Type B pancreatic cell (in vitro differentiated cells): ENCODE data around the gene ZDHHC24. TPM values are rescaled to one million over a fixed set of nuclear protein-coding genes. Genes with fewer than 3 reads are reported as not detected.

Experiments
- DNase-seq: peaks from one replicate; pipeline ENCODE4 v3.0.0; 2021; ENCODE audit warnings: mixed read lengths; ENCODE audit not compliant: unreplicated experiment; ENCODE audit errors: extremely low spot score
- H3K27ac Mint-ChIP-seq: 2 replicates; pipeline ENCODE4 v1.8.0; 2021; ENCODE audit warnings: mild to moderate bottlenecking, mixed read lengths
- H3K27me3 Mint-ChIP-seq: 2 replicates; pipeline ENCODE4 v1.8.0; 2021; ENCODE audit warnings: mixed read lengths
- H3K36me3 Mint-ChIP-seq: 2 replicates; pipeline ENCODE4 v1.8.0; 2021; ENCODE audit warnings: mixed read lengths
- H3K4me1 Mint-ChIP-seq: one replicate; pipeline ENCODE4 v1.8.0; 2021; ENCODE audit warnings: mixed read lengths; ENCODE audit not compliant: unreplicated experiment
- H3K4me3 Mint-ChIP-seq: 2 replicates; pipeline ENCODE4 v1.8.0; 2021; ENCODE audit warnings: mild to moderate bottlenecking, mixed read lengths
- H3K9me3 Mint-ChIP-seq: 2 replicates; pipeline ENCODE4 v1.8.0; 2021; ENCODE audit warnings: mixed read lengths
- long read RNA-seq: library from polyadenylated mRNA; unstranded; transcript quantifications from one replicate; pipeline ENCODE4 v2.0.0, GENCODE V29; 2020
- total RNA-seq: library from RNA; stranded (reverse); gene quantifications from 2 replicates; pipeline ENCODE4 v1.2.1, GENCODE V29; 2021; ENCODE audit warnings: low replicate concordance
- TF ChIP-seq, protein P1 (sequence below): fragments of 200-600 bp; sonication (generic); conservative IDR thresholded peaks from 2 replicates; pipeline ENCODE4 v1.5.0; 2021; ENCODE audit warnings: antibody characterized with exemption, mild to moderate bottlenecking

The ZDHHC24 gene
- total RNA-seq, result 8.7 and 12.7 TPM in 2 replicates
- long read RNA-seq, partial matches to known transcripts, result 0 of 5 reads
- long read RNA-seq, other reads (novel, unspliced or antisense), result 5 of 5 reads

DNA sequence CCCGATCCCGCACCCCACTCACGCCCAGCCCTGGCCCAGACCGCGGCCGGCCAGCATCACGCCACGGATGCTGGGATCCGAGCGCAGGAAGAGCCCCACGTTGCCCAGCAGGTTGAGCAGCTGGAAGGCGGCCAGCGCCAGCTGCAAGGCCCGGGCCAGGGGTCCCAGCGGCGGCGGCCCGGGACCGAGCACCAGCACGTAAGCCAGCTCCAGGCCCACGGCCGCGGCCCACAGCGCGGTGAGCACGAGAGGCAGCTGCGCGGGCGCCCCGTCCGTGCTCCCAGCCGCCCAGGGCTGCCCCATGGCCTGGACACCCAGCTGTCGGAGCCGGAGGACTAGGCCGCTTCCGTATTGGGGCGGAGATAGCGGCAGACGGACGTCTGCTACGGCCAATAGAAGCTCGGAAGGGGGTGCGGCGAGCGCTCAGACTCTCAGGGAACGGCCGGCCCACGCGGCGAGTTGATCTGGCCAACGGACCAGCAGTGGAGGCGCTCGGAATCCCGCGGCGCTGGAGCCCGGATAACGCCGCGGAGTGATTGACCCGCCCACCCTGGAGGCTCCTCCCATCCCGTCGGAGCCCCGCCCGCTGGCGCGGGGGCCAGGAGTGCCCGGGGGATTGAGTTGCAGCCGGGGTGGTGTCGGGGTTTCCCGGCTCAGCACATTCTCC, at the start of gene ZDHHC24:
Gene ZDHHC24, minus strand, starts transcription at position 348 of the 667 bp plus-strand sequence. Its CDS starts 45 bp downstream, at position 303.
- peak; percentile 96 for DNase-seq
- peak within 1 kb of the TSS; percentile 14 for H3K27ac Mint-ChIP-seq
- peaks cover 9% of the 10 kb centered on the region for H3K27me3 Mint-ChIP-seq
- TF ChIP-seq, protein P1, sequence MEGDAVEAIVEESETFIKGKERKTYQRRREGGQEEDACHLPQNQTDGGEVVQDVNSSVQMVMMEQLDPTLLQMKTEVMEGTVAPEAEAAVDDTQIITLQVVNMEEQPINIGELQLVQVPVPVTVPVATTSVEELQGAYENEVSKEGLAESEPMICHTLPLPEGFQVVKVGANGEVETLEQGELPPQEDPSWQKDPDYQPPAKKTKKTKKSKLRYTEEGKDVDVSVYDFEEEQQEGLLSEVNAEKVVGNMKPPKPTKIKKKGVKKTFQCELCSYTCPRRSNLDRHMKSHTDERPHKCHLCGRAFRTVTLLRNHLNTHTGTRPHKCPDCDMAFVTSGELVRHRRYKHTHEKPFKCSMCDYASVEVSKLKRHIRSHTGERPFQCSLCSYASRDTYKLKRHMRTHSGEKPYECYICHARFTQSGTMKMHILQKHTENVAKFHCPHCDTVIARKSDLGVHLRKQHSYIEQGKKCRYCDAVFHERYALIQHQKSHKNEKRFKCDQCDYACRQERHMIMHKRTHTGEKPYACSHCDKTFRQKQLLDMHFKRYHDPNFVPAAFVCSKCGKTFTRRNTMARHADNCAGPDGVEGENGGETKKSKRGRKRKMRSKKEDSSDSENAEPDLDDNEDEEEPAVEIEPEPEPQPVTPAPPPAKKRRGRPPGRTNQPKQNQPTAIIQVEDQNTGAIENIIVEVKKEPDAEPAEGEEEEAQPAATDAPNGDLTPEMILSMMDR, result peak; percentile 16
- H3K36me3 Mint-ChIP-seq, result peaks cover 3% of the 10 kb centered on the region
- H3K9me3 Mint-ChIP-seq, result no peaks in the 10 kb centered on the region
- H3K4me1 Mint-ChIP-seq, result peaks cover 36% of the 10 kb centered on the region
- peak within 1 kb of the TSS; percentile 87 for H3K4me3 Mint-ChIP-seq

DNA sequence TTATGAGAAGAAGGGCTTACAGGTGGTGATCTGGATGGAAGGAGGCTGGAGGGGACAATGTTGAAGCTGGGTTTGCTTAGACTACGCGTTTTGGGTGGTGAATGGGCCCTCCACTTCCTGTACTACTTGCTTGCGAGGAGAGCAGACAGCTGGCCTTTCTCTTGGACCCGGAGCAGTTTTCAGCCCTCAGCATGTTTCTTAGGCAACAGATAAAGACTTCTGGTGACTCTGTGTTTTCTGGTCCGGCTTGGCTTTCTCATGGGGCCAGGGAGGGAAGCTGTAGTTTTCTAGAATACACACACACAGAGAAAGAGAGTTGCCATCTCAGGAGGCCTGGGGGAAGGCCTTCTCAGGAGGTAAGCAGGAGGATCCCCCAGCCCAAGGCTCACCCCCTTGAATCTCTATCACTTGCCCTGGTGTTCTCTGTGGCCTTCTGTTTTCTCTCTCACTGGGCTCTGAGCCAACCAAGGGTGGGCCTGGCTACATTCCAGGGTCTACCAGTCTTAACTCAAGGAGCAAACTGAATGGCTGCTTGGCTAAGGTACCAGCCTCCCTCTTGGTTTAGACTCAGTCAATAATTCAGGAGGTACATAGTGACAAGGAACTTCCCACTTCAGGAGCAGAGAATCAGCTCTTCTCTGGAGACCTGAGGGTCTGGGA, 49.5 kb upstream of the ZDHHC24 start:
- TF ChIP-seq, protein P1, result no peak
- no peak for DNase-seq
- Mint-ChIP-seq H3K4me3 (peak overlapping the region; percentile 77), H3K27me3 (no peaks in the 10 kb centered on the region), H3K9me3 (peaks cover 4% of the 10 kb centered on the region), H3K36me3 (no peaks in the 10 kb centered on the region), H3K4me1 (peaks cover 14% of the 10 kb centered on the region), H3K27ac (peak overlapping the region; percentile 37)

- H3K27me3 Mint-ChIP-seq, result no peaks in the 10 kb centered on the region
- TF ChIP-seq, protein P1, result no peak
- H3K27ac Mint-ChIP-seq, result peak overlapping the region; percentile 94
- peaks cover 4% of the 10 kb centered on the region for H3K9me3 Mint-ChIP-seq
- no peak for DNase-seq
- no peaks in the 10 kb centered on the region for H3K36me3 Mint-ChIP-seq
- peak overlapping the region; percentile 100 for H3K4me3 Mint-ChIP-seq
- peaks cover 13% of the 10 kb centered on the region for H3K4me1 Mint-ChIP-seq
Observed at GRCh38 chr11:66593650-66594049, 47.8 kb upstream of the ZDHHC24 start.

- H3K4me1 Mint-ChIP-seq, result peaks cover 13% of the 10 kb centered on the region
- no peaks in the 10 kb centered on the region for H3K36me3 Mint-ChIP-seq
- no peaks in the 10 kb centered on the region for H3K27me3 Mint-ChIP-seq
- peak overlapping the region; percentile 94 for H3K27ac Mint-ChIP-seq
- DNase-seq, result no peak
- TF ChIP-seq, protein P1, result no peak
- peaks cover 4% of the 10 kb centered on the region for H3K9me3 Mint-ChIP-seq
- H3K4me3 Mint-ChIP-seq, result peak overlapping the region; percentile 100
Observed at GRCh38 chr11:66593303-66593635, 47.4 kb upstream of the ZDHHC24 start.

- Mint-ChIP-seq H3K27ac (peak within 1 kb of the TSS; percentile 94), H3K36me3 (no peaks in the 10 kb centered on the region), H3K27me3 (no peaks in the 10 kb centered on the region), H3K4me3 (peak within 1 kb of the TSS; percentile 100), H3K4me1 (peaks cover 13% of the 10 kb centered on the region), H3K9me3 (peaks cover 4% of the 10 kb centered on the region)
- peak; percentile 98 for DNase-seq
- TF ChIP-seq, protein P1, result peak; percentile 79
Observed at GRCh38 chr11:66592457-66593302, 46.8 kb upstream of the ZDHHC24 start, which contains the start of the genes CCDC87 and CCS. Gene CCDC87, minus strand, starts transcription at chr11:66593063. Its CDS starts 48 bp downstream, at chr11:66593015. Gene CCS, plus strand, starts transcription at chr11:66593185. Its CDS starts 77 bp downstream, at chr11:66593262.
